MM.1S (cell line): ENCODE measurements around the gene MGAT2.
"Not testable (repeated sequence)": the region's sequence is repeated elsewhere in the genome, so short reads cannot be mapped to it uniquely, and the experiment has no call there.

Source experiments
- DNase-seq: peaks from one replicate; pipeline ENCODE4 v3.0.0-alpha.2; 2015
- H2AFZ ChIP-seq: fragments of 300-600 bp; sonication (generic); 2 replicates; pipeline ENCODE4 v1.6.0; 2016; ENCODE audit warnings: antibody characterized with exemption, low read length
- H3F3A ChIP-seq: fragments of 300-600 bp; sonication (generic); 2 replicates; pipeline ENCODE4 v1.6.1; 2016; ENCODE audit warnings: mild to moderate bottlenecking, antibody characterized with exemption, low read length, moderate library complexity, mixed read lengths; ENCODE audit not compliant: insufficient read depth
- H3K27ac ChIP-seq: fragments of 300-600 bp; sonication (generic); 2 replicates; pipeline ENCODE4 v1.5.1; 2016; ENCODE audit warnings: mild to moderate bottlenecking, low read length
- H3K27me3 ChIP-seq: fragments of 300-600 bp; sonication (generic); replicated peaks from 2 replicates; pipeline ENCODE4 v1.6.0; 2016; ENCODE audit warnings: low read length; ENCODE audit not compliant: insufficient read depth
- H3K36me3 ChIP-seq: fragments of 300-600 bp; sonication (generic); replicated peaks from 2 replicates; pipeline ENCODE4 v1.6.1; 2016; ENCODE audit warnings: mild to moderate bottlenecking, low read length, mixed read lengths; ENCODE audit not compliant: insufficient read depth
- H3K4me1 ChIP-seq: fragments of 300-600 bp; sonication (generic); 2 replicates; pipeline ENCODE4 v1.6.1; 2016; ENCODE audit warnings: low read length, mixed read lengths
- H3K4me2 ChIP-seq: fragments of 300-600 bp; sonication (generic); 2 replicates; pipeline ENCODE4 v1.6.0; 2016; ENCODE audit warnings: low read depth, low read length
- H3K4me3 ChIP-seq: fragments of 300-600 bp; sonication (generic); 2 replicates; pipeline ENCODE4 v1.5.1; 2016; ENCODE audit warnings: low read length, mixed read lengths
- H3K79me2 ChIP-seq: fragments of 300-600 bp; sonication (generic); 2 replicates; pipeline ENCODE4 v1.6.1; 2016; ENCODE audit warnings: mixed run types, low read length, mixed read lengths
- H3K9ac ChIP-seq: fragments of 300-600 bp; sonication (generic); 2 replicates; pipeline ENCODE4 v1.6.1; 2016; ENCODE audit warnings: low read length, mixed read lengths
- H3K9me2 ChIP-seq: fragments of 300-600 bp; sonication (generic); replicated peaks from 2 replicates; pipeline ENCODE4 v1.6.1; 2016; ENCODE audit warnings: mild to moderate bottlenecking, low read length, mixed read lengths; ENCODE audit not compliant: insufficient read depth
- H3K9me3 ChIP-seq: fragments of 300-600 bp; sonication (generic); replicated peaks from 2 replicates; pipeline ENCODE4 v1.6.1; 2016; ENCODE audit warnings: mild to moderate bottlenecking, low read length, mixed read lengths; ENCODE audit not compliant: insufficient read depth
- H4K20me1 ChIP-seq: fragments of 300-600 bp; sonication (generic); 2 replicates; pipeline ENCODE4 v1.6.1; 2016; ENCODE audit warnings: mild to moderate bottlenecking, low read length, moderate library complexity, mixed read lengths; ENCODE audit not compliant: insufficient read depth
- CTCF ChIP-seq: fragments of 300-600 bp; sonication (generic); IDR thresholded peaks from 2 replicates; pipeline ENCODE4 v1.5.1; 2016; ENCODE audit warnings: antibody characterized with exemption, low read length, mixed read lengths
- EZH2 ChIP-seq: fragments of 300-600 bp; sonication (generic); optimal IDR thresholded peaks from 2 replicates; pipeline ENCODE3; 2017; ENCODE audit warnings: low read depth, mild to moderate bottlenecking, antibody characterized with exemption, low read length, mixed read lengths
- EZH2phosphoT487 ChIP-seq: fragments of 300-600 bp; sonication (generic); IDR thresholded peaks from 2 replicates; pipeline ENCODE4 v1.6.1; 2018; ENCODE audit warnings: antibody characterized with exemption, low read length

The MGAT2 gene

DNA sequence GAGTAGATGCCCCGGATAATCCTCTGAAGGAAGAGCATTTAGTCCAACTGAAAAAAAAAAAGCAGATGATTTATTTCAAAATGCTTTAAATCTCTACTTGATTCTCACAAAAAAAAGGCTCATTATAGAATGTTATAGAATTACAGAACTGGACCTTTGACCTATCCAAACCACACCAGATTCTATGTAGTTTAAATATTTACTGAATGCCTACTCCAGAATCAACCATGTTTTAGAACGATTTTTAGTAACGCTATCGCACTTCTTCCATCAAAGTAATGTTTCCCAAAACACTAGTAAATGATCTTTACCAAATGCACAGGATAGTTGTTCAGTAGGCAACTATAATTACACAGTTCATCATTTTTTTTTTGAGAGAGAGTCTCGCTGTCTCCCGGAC, 37.0 kb upstream of the MGAT2 start:
- DNase-seq: no peak
- no peaks in the 10 kb centered on the region for H3K9me2 ChIP-seq
- H3K79me2 ChIP-seq: peaks cover 44% of the 10 kb centered on the region
- peaks cover 13% of the 10 kb centered on the region for H3F3A ChIP-seq
- no peaks in the 10 kb centered on the region for H3K9me3 ChIP-seq
- H3K27ac ChIP-seq: no peak overlapping the region
- no peaks in the 10 kb centered on the region for H3K27me3 ChIP-seq
- H3K4me3 ChIP-seq: no peak overlapping the region
- H3K4me2 ChIP-seq: no peak overlapping the region
- H3K36me3 ChIP-seq: no peaks in the 10 kb centered on the region; the same call in 1 of the 2 replicates
- no peaks in the 10 kb centered on the region for H3K4me1 ChIP-seq
- H4K20me1 ChIP-seq: peaks cover 3% of the 10 kb centered on the region; the same call in 1 of the 2 replicates
- no peak overlapping the region for H3K9ac ChIP-seq
- H2AFZ ChIP-seq: no peak overlapping the region
- TF ChIP-seq CTCF: no peak
- TF ChIP-seq EZH2: no peak
- no peak for TF ChIP-seq EZH2phosphoT487

DNA sequence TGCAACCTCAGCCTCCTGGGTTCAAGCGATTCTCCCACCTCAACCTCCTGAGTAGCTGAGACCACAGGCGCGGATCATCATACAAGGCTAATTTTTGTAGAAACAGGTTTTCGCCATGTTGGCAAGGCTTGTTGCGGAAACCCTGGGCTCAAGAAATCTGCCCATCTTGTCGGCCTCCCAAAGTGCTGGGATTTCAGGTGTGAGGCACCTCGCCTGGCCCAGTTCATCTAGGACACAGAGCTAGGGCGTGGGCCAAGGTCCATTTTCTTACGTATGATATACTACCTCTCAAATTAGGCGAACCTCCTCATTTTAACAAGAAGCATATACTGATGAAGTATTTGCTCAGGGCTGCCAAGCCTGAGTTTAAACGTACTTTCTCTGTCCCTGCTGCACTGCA, 36.5 kb upstream of the MGAT2 start:
- peaks cover 3% of the 10 kb centered on the region; the same call in 1 of the 2 replicates for H4K20me1 ChIP-seq
- peaks cover 13% of the 10 kb centered on the region for H3F3A ChIP-seq
- no peaks in the 10 kb centered on the region for H3K9me3 ChIP-seq
- no peak for DNase-seq
- TF ChIP-seq EZH2 (no peak), CTCF (no peak), EZH2phosphoT487 (no peak)
- no peaks in the 10 kb centered on the region for H3K9me2 ChIP-seq
- no peaks in the 10 kb centered on the region; the same call in 1 of the 2 replicates for H3K36me3 ChIP-seq
- no peak overlapping the region for H3K9ac ChIP-seq
- no peak overlapping the region for H3K4me2 ChIP-seq
- no peak overlapping the region for H2AFZ ChIP-seq
- H3K4me1 ChIP-seq: no peaks in the 10 kb centered on the region
- H3K79me2 ChIP-seq: peaks cover 44% of the 10 kb centered on the region
- no peaks in the 10 kb centered on the region for H3K27me3 ChIP-seq
- no peak overlapping the region for H3K27ac ChIP-seq
- no peak overlapping the region for H3K4me3 ChIP-seq

- not testable (repeated sequence) for DNase-seq, H3K36me3 ChIP-seq, H3K4me1 ChIP-seq, H2AFZ ChIP-seq, H3K9me3 ChIP-seq, H3K27me3 ChIP-seq, H4K20me1 ChIP-seq, H3K9me2 ChIP-seq
- Histone ChIP-seq H3K4me2 (peak overlapping the region; percentile 45; the same call in 1 of the 2 replicates), H3F3A (peaks cover 13% of the 10 kb centered on the region), H3K27ac (peak overlapping the region; percentile 82; the same call in 1 of the 2 replicates), H3K9ac (peak overlapping the region; percentile 96), H3K79me2 (peaks cover 44% of the 10 kb centered on the region), H3K4me3 (peak overlapping the region; percentile 86)
Observed at GRCh38 chr14:49584981-49585640, 35.5 kb upstream of the MGAT2 start.
